ENCODE measurements around the gene ABCA9. TPM values are rescaled to one million over a fixed set of nuclear protein-coding genes. Genes with fewer than 3 reads are reported as not detected.

ABCA9 gene
- total RNA-seq, 1 donor from 2014 or later: 14.6 TPM

GRCh38 chr17:69047368-69048263 lies 13.1 kb downstream of the ABCA9 start:
- Histone ChIP-seq H3K4me3 (no peak overlapping the region), H3K9me3 (no peaks in the 10 kb centered on the region), H3K36me3 (peaks cover 3% of the 10 kb centered on the region), H3K4me1 (peaks cover 23% of the 10 kb centered on the region), H3K27ac (peak overlapping the region; percentile 63), H3K27me3 (ENCODE audit: low read depth) (no peaks in the 10 kb centered on the region)
- ATAC-seq: peak; percentile 45 to 74
- DNase-seq: no peak
- no peak for TF ChIP-seq CTCF (IDR thresholded peaks at IDR 0.05)
- intact Hi-C loops (cut with DNase I): no loop called here

GRCh38 chr17:69046121-69046807 lies 14.5 kb downstream of the ABCA9 start:
- no peak for ATAC-seq
- no peak overlapping the region for H3K4me3 ChIP-seq
- peaks cover 23% of the 10 kb centered on the region for H3K4me1 ChIP-seq
- H3K27me3 ChIP-seq (ENCODE audit: low read depth): no peaks in the 10 kb centered on the region
- no peaks in the 10 kb centered on the region for H3K9me3 ChIP-seq
- peaks cover 3% of the 10 kb centered on the region for H3K36me3 ChIP-seq
- intact Hi-C loops (cut with DNase I): no loop called here
- no peak for DNase-seq
- H3K27ac ChIP-seq: no peak overlapping the region
- TF ChIP-seq CTCF (IDR thresholded peaks at IDR 0.05): no peak

GRCh38 chr17:69045646-69046045 lies 15.1 kb downstream of the ABCA9 start:
- Histone ChIP-seq H3K4me3 (no peak overlapping the region), H3K36me3 (peaks cover 3% of the 10 kb centered on the region), H3K9me3 (no peaks in the 10 kb centered on the region), H3K4me1 (peaks cover 23% of the 10 kb centered on the region), H3K27ac (no peak overlapping the region), H3K27me3 (ENCODE audit: low read depth) (no peaks in the 10 kb centered on the region)
- no peak for TF ChIP-seq CTCF (IDR thresholded peaks at IDR 0.05)
- intact Hi-C loops (cut with DNase I): no loop called here
- no peak for DNase-seq
- no peak for ATAC-seq

GRCh38 chr17:69044371-69044770 lies 16.4 kb downstream of the ABCA9 start:
- TF ChIP-seq CTCF (IDR thresholded peaks at IDR 0.05): no peak
- H3K27me3 ChIP-seq (ENCODE audit: low read depth): no peaks in the 10 kb centered on the region
- H3K9me3 ChIP-seq: no peaks in the 10 kb centered on the region
- H3K36me3 ChIP-seq: peaks cover 3% of the 10 kb centered on the region
- ATAC-seq (no peak), DNase-seq (no peak)
- no peak overlapping the region for H3K27ac ChIP-seq
- peaks cover 23% of the 10 kb centered on the region for H3K4me1 ChIP-seq
- H3K4me3 ChIP-seq: no peak overlapping the region
- intact Hi-C loops (cut with DNase I): no loop called here

GRCh38 chr17:69043098-69043734 lies 17.5 kb downstream of the ABCA9 start:
- Histone ChIP-seq H3K4me3 (no peak overlapping the region), H3K9me3 (no peaks in the 10 kb centered on the region), H3K36me3 (peaks cover 3% of the 10 kb centered on the region), H3K27me3 (ENCODE audit: low read depth) (no peaks in the 10 kb centered on the region), H3K4me1 (peaks cover 22% of the 10 kb centered on the region), H3K27ac (no peak overlapping the region)
- DNase-seq (no peak), ATAC-seq (no peak)
- no peak for TF ChIP-seq CTCF (IDR thresholded peaks at IDR 0.05)
- intact Hi-C loops (cut with DNase I): no loop called here

All from lower lobe of right lung (tissue), 2 donors.